GDM1 (cell line): Measurements from ENCODE around the gene OPA3.

Experiments
- DNase-seq: peaks from one replicate; lab custom pipeline; 2025; lab: John Stamatoyannopoulos, UW

OPA3 gene

GRCh38 chr19:45478454-45479238, 106.0 kb downstream of the OPA3 start:
- DNase-seq = peak; percentile 80

GRCh38 chr19:45477713-45478453, 106.7 kb downstream of the OPA3 start:
- DNase-seq = no peak
